NCI-H1092 (cell line): ENCODE data around the gene STRN.
"Not testable (repeated sequence)": the region's sequence is repeated elsewhere in the genome, so short reads cannot be mapped to it uniquely, and the experiment has no call there.

Source experiments
- DNase-seq: peaks from one replicate; lab custom pipeline; 2025; lab: John Stamatoyannopoulos, UW

The STRN gene

GRCh38 chr2:36966370-36967235 lies at the start of gene STRN:
Gene STRN, minus strand, starts transcription at chr2:36966536. Its CDS starts 73 bp downstream, at chr2:36966463.
- peak; percentile 84 for DNase-seq

- DNase-seq, result no peak
These were observed 46.9 kb upstream of the STRN start for GRCh38 chr2:37013315-37013641.

GRCh38 chr2:37011130-37011529 lies 44.8 kb upstream of the STRN start:
- no peak for DNase-seq

GRCh38 chr2:37005118-37005868 lies 39.0 kb upstream of the STRN start:
- no peak for DNase-seq

- DNase-seq, result no peak
These were observed 34.7 kb upstream of the STRN start for GRCh38 chr2:37000988-37001556.

GRCh38 chr2:37000318-37000717 lies 34.0 kb upstream of the STRN start:
- no peak for DNase-seq

GRCh38 chr2:36999416-36999815 lies 33.1 kb upstream of the STRN start:
- DNase-seq, result not testable (repeated sequence)

GRCh38 chr2:36993841-36994620 lies 27.7 kb upstream of the STRN start:
- no peak for DNase-seq

GRCh38 chr2:36988008-36988407 lies 21.7 kb upstream of the STRN start:
- DNase-seq, result no peak

GRCh38 chr2:36982467-36982866 lies 16.1 kb upstream of the STRN start:
- DNase-seq, result no peak

GRCh38 chr2:36981911-36982310 lies 15.6 kb upstream of the STRN start:
- DNase-seq, result no peak

GRCh38 chr2:36979007-36979406 lies 12.7 kb upstream of the STRN start:
- DNase-seq, result not testable (repeated sequence)

- DNase-seq, result no peak
These were observed 9.7 kb upstream of the STRN start for GRCh38 chr2:36976065-36976464.

- DNase-seq, result no peak
These were observed 9.0 kb upstream of the STRN start for GRCh38 chr2:36975306-36975705.

GRCh38 chr2:36973320-36973719 lies 7.0 kb upstream of the STRN start:
- no peak for DNase-seq

- DNase-seq, result no peak
These were observed 5.7 kb upstream of the STRN start for GRCh38 chr2:36971990-36972389.

GRCh38 chr2:36967236-36967876 lies 1.0 kb upstream of the STRN start:
- no peak for DNase-seq

GRCh38 chr2:36965751-36966369 lies 476 bp downstream of the STRN start:
- no peak for DNase-seq

GRCh38 chr2:36965206-36965605 lies 1.1 kb downstream of the STRN start:
- no peak for DNase-seq

GRCh38 chr2:36964496-36965058 lies 1.8 kb downstream of the STRN start:
- DNase-seq, result no peak

- no peak for DNase-seq
These were observed 2.6 kb downstream of the STRN start for GRCh38 chr2:36963734-36964133.
